GM12878 (cell line): ENCODE data around the gene IL17RC. TPM values are rescaled to one million over a fixed set of nuclear protein-coding genes. Genes with fewer than 3 reads are reported as not detected.

Source experiments
- ATAC-seq: fragments of 200-7000 bp; cut with Tn5 transposase; 3 replicates; pipeline ENCODE4 v1.9.1; 2020; ENCODE audit warnings: mild to moderate bottlenecking, moderate library complexity
- BruUV-seq: library from RNA; stranded (reverse); fragments of 400-500 nt; replicated peaks from 2 replicates; lab custom pipeline; 2021; lab: Mats Ljungman, UMichigan
- CTCF ChIA-PET: fragments of 300-600 bp; sonication (Branson Sonifier 250); formaldehyde crosslinking; extraction: SDS; loops from one replicate; lab custom pipeline; 2021; ENCODE audit warnings: inconsistent platforms; lab: Yijun Ruan, JAX
- POLR2A ChIA-PET: fragments of 350-600 bp; formaldehyde crosslinking; extraction: SDS; loops from one replicate; lab custom pipeline; 2021; ENCODE audit warnings: inconsistent platforms; lab: Charles Lee
- RAD21 ChIA-PET: fragments of 300-600 bp; sonication (Branson Sonifier 250); formaldehyde crosslinking; loops from one replicate; lab custom pipeline; 2023; ENCODE audit warnings: antibody characterized with exemption; ENCODE audit not compliant: unreplicated experiment; lab: Charles Lee
- SMC1A ChIA-PET: fragments of 300-600 bp; sonication (Branson Sonifier 250); formaldehyde crosslinking; loops from one replicate; lab custom pipeline; 2023; ENCODE audit not compliant: unreplicated experiment, uncharacterized antibody; lab: Charles Lee
- DNase-seq: peaks from one replicate; pipeline ENCODE4 v3.0.0-alpha.2; 2011; ENCODE audit warnings: low read depth, low spot score
- FAIRE-seq: peaks from 3 replicates; lab custom pipeline; 2011; peaks lifted over from hg19 to GRCh38; lab: Jason Lieb, UNC
- H2AFZ ChIP-seq: 2 replicates; pipeline ENCODE4 v1.6.0; 2011; ENCODE audit warnings: low read depth, low read length, control low read depth; ENCODE audit not compliant: control insufficient read depth
- H3K27ac ChIP-seq: 2 replicates; pipeline ENCODE4 v1.5.1; 2011; ENCODE audit warnings: control low read depth; ENCODE audit not compliant: control insufficient read depth, insufficient read depth
- H3K27me3 ChIP-seq, 2 experiments: replicated peaks in 1 of 2; 2 replicates each; pipeline versions ENCODE4 v1.6.0 to v1.6.1; 2011; ENCODE audit warnings: low read length in 1 of 2; ENCODE audit not compliant: control insufficient read depth in 2 of 2, insufficient read depth in 2 of 2
- H3K36me3 ChIP-seq, 2 experiments: 2 replicates each; pipeline ENCODE4 v1.5.1; 2011; ENCODE audit warnings: low read length in 1 of 2; ENCODE audit not compliant: control insufficient read depth in 2 of 2, insufficient read depth in 2 of 2
- H3K4me1 ChIP-seq: 2 replicates; pipeline ENCODE4 v1.6.1; 2011; ENCODE audit warnings: mild to moderate bottlenecking, low read length, moderate library complexity, mixed read lengths; ENCODE audit not compliant: control insufficient read depth, insufficient read depth
- H3K4me2 ChIP-seq: 2 replicates; pipeline ENCODE4 v1.6.0; 2011; ENCODE audit warnings: control low read depth; ENCODE audit not compliant: control insufficient read depth, insufficient read depth
- H3K4me3 ChIP-seq: fragments of 200-600 bp; sonication (generic); 2 replicates; pipeline ENCODE4 v1.5.1; 2016
- H3K79me2 ChIP-seq: 2 replicates; pipeline ENCODE4 v1.6.0; 2011; ENCODE audit warnings: low read length; ENCODE audit not compliant: control insufficient read depth, insufficient read depth
- H3K9ac ChIP-seq: 2 replicates; pipeline ENCODE4 v1.8.0; 2011; ENCODE audit warnings: low read length, control low read depth, mixed read lengths; ENCODE audit not compliant: control insufficient read depth, insufficient read depth
- H3K9me3 ChIP-seq: replicated peaks from 3 replicates; pipeline ENCODE4 v1.5.1; 2011; ENCODE audit warnings: mild to moderate bottlenecking, low read length; ENCODE audit not compliant: control insufficient read depth, insufficient read depth
- H4K20me1 ChIP-seq: 2 replicates; pipeline ENCODE4 v1.6.0; 2011; ENCODE audit not compliant: control insufficient read depth, insufficient read depth
- ATF7 ChIP-seq: fragments of 450-650 bp; IDR thresholded peaks from 2 replicates; pipeline ENCODE4 v1.6.1; 2016; ENCODE audit warnings: low read depth, mild to moderate bottlenecking
- CEBPZ ChIP-seq: fragments of 150-350 bp; IDR thresholded peaks from 2 replicates; pipeline ENCODE4 v1.6.1; 2016; ENCODE audit warnings: low read depth, low read length
- CTCF ChIP-seq, 3 experiments: IDR thresholded peaks in 2 of 3; conservative IDR thresholded peaks in 1 of 3; 2 replicates each; pipeline ENCODE4 v1.5.1; 2011; ENCODE audit warnings: low read depth in 3 of 3, low read length in 3 of 3, mild to moderate bottlenecking in 3 of 3, control low read depth in 2 of 3, moderate library complexity in 2 of 3, inconsistent platforms in 1 of 3, mixed read lengths in 1 of 3; ENCODE audit not compliant: control insufficient read depth in 2 of 3, insufficient read depth in 1 of 3; ENCODE audit errors: extremely low read depth in 1 of 3
- EED ChIP-seq: sonication (generic); IDR thresholded peaks from 2 replicates; pipeline ENCODE4 v1.6.1; 2016; ENCODE audit warnings: antibody characterized with exemption, low read depth
- EZH2 ChIP-seq: IDR thresholded peaks from 2 replicates; pipeline ENCODE4 v1.6.1; 2012; ENCODE audit warnings: low read depth, mild to moderate bottlenecking, control low read depth, inconsistent platforms, low read length, borderline replicate concordance; ENCODE audit not compliant: control insufficient read depth
- HDAC2 ChIP-seq: fragments of 200-600 bp; sonication (generic); IDR thresholded peaks from 2 replicates; pipeline ENCODE4 v1.6.1; 2017
- KAT2A ChIP-seq: conservative IDR thresholded peaks from 2 replicates; pipeline ENCODE4 v1.6.1; 2011; ENCODE audit warnings: low read depth, low read length; ENCODE audit not compliant: control insufficient read depth
- KLF5 ChIP-seq: fragments of 450-650 bp; IDR thresholded peaks from 2 replicates; pipeline ENCODE4 v1.6.1; 2014; ENCODE audit warnings: mild to moderate bottlenecking; ENCODE audit not compliant: partially characterized antibody
- NRF1 ChIP-seq: conservative IDR thresholded peaks from 2 replicates; pipeline ENCODE4 v1.6.1; 2011; ENCODE audit warnings: mild to moderate bottlenecking, low read depth, low read length, improper control_type of control experiment
- SMARCA5 ChIP-seq: fragments of 450-650 bp; IDR thresholded peaks from 2 replicates; pipeline ENCODE4 v1.6.1; 2017; ENCODE audit warnings: mild to moderate bottlenecking
- YY1 ChIP-seq: IDR thresholded peaks from 2 replicates; pipeline ENCODE4 v1.6.1; 2011; ENCODE audit warnings: low read depth, mild to moderate bottlenecking, low read length
- ZBTB33 ChIP-seq: fragments of 450-650 bp; IDR thresholded peaks from 2 replicates; pipeline ENCODE4 v1.6.1; 2017; ENCODE audit warnings: mild to moderate bottlenecking
- ZNF622 ChIP-seq: fragments of 450-650 bp; IDR thresholded peaks from 2 replicates; pipeline ENCODE4 v1.6.1; 2017; ENCODE audit warnings: mild to moderate bottlenecking, inconsistent platforms
- WGBS: methylation state at CpG from one replicate; pipeline ENCODE4 v1.1.6; 2016; ENCODE audit warnings: low lambda C conversion rate; ENCODE audit not compliant: insufficient replicate concordance, insufficient coverage; ENCODE audit errors: missing lambda C conversion rate; 5-methylcytosine and 5-hydroxymethylcytosine counted together
- in situ Hi-C: fragments of 300-500 bp; cut with MboI; formaldehyde crosslinking; loops from 9 replicates; pipeline ENCODE4 v1.14.3; 2018; ENCODE audit warnings: mixed read lengths
- intact Hi-C: fragments of 100-400 bp; cut with micrococcal nuclease; formaldehyde crosslinking; loops from one replicate; pipeline ENCODE4 v1.14.2; 2022; ENCODE audit not compliant: unreplicated experiment
- polyA plus RNA-seq, 11 experiments: library from polyadenylated mRNA; depleted of rRNA in 4 of 11; unstranded in 6 of 11; stranded (reverse) in 5 of 11; fragments of >200 nt; fragmentation: Nextera tagmentation in 4 of 11; fragmentation: Illumina TruSeq in 1 of 11; extraction: Ambion mirVana in 4 of 11; extraction: Trizol in 1 of 11; gene quantifications; 1 replicate in 1 of 11; 2 replicates in 10 of 11; pipeline versions ENCODE4 v1.2.1 to v1.2.3, GENCODE V29; 2011 to 2016; ENCODE audit warnings: inconsistent platforms in 2 of 11, missing spikeins in 2 of 11, low read depth in 1 of 11
- total RNA-seq, 4 experiments: library from RNA; depleted of rRNA in 3 of 4; stranded (reverse); fragments of >200 nt in 3 of 4; fragmentation: Illumina TruSeq in 1 of 4; extraction: Trizol in 1 of 4; gene quantifications; 2 replicates each; pipeline versions ENCODE4 v1.2.1 to v1.2.3, GENCODE V29; 2013 to 2021
- TF ChIP-seq, protein P1 (sequence below): fragments of 450-650 bp; IDR thresholded peaks from 2 replicates; pipeline ENCODE4 v1.6.1; 2016; ENCODE audit warnings: mild to moderate bottlenecking

The IL17RC gene
- total and polyA plus RNA-seq, 10 of the 15 experiments (the other 5 are each of a cell fraction or from before 2014, with no cell fraction given) = 0.07 to 4.4 (median 0.34) TPM; not detected in 3

DNA sequence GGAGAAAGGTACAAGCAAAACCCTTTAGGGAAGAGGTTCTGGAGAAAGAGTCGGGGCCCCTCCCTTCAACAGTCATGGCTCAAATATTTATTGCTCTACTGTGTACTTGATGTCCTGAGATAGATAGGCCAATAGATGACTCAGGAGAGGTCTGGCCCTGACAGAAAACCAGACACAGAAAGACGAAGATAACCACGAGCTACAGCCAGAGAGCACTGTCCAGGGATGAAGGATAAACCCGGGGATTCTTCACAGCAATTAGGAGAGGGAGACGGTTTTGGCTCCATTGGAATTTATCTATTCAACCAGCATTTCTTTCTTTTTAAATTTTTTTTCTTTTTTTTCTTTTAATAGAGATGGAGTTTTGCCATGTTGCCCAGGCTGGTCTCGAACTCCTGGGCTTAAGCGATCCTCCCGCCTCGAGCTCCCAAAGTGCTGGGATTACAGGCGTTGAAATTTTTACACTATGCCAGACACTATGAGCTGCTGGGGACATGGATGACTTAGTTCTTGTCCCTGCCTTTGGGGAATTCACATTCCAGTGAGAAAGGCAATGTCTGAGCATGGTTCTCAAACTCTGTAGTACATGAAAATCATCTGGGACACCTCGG is 32.2 kb upstream of the IL17RC start:
- ChIA-PET POLR2A (interaction anchor here (0.5 kb wide), 1 partner anchor 489 kb away, joined by 3 read pairs; no protein-coding TSS in a partner anchor), RAD21 (no interaction called here), SMC1A (interaction anchor here (1.9 kb wide), 1 partner anchor 48 kb away, joined by 5 read pairs; no protein-coding TSS in a partner anchor), CTCF (interaction anchor here (1.3 to 2.0 kb wide), 2 partner anchors 13 to 14 kb away, joined by 3 to 7 read pairs; no protein-coding TSS in a partner anchor)
- no peak for FAIRE-seq
- DNase-seq = no peak
- Histone ChIP-seq H3K9me3 (no peaks in the 10 kb centered on the region), H3K27me3 (no peaks in the 10 kb centered on the region), H3K27ac (no peak overlapping the region), H3K4me3 (no peak overlapping the region), H3K4me2 (no peak overlapping the region), H4K20me1 (no peaks in the 10 kb centered on the region), H3K9ac (no peak overlapping the region), H3K79me2 (no peaks in the 10 kb centered on the region), H3K4me1 (peaks cover 2% of the 10 kb centered on the region), H3K36me3 (no peaks in the 10 kb centered on the region), H2AFZ (no peak overlapping the region; the same call in 1 of the 2 replicates)
- no peak for ATAC-seq
- BruUV-seq = no TSS peak
- intact Hi-C loops (no loop called here), in situ Hi-C loops (no loop called here)
- 55% methylated on average over 11 of the region's 11 CpGs for WGBS
- TF ChIP-seq SMARCA5 (no peak), HDAC2 (no peak), EED (no peak), NRF1 (no peak), EZH2 (no peak), CTCF (IDR thresholded peaks at IDR 0.05 in 2 of 3, conservative IDR thresholded peaks at IDR 0.05 in 1 of 3; ENCODE audit: control insufficient read depth in 2 of 3, extremely low read depth in 1 of 3, insufficient read depth in 1 of 3, low read depth in 3 of 3, low read length in 3 of 3) (no peak), KAT2A (no peak), ZNF622 (no peak), KLF5 (no peak), ATF7 (no peak), YY1 (no peak), CEBPZ (no peak), ZBTB33 (no peak)
- TF ChIP-seq, protein P1, sequence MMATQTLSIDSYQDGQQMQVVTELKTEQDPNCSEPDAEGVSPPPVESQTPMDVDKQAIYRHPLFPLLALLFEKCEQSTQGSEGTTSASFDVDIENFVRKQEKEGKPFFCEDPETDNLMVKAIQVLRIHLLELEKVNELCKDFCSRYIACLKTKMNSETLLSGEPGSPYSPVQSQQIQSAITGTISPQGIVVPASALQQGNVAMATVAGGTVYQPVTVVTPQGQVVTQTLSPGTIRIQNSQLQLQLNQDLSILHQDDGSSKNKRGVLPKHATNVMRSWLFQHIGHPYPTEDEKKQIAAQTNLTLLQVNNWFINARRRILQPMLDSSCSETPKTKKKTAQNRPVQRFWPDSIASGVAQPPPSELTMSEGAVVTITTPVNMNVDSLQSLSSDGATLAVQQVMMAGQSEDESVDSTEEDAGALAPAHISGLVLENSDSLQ = no peak
